Endothelial cell of umbilical vein (primary cell): ENCODE data around the gene BABAM2. TPM values are rescaled to one million over a fixed set of nuclear protein-coding genes. Genes with fewer than 3 reads are reported as not detected.

Experiments
- BruUV-seq: library from RNA; stranded (reverse); fragments of 400-500 nt; replicated peaks from 2 replicates; lab custom pipeline; 2021; lab: Mats Ljungman, UMichigan
- CTCF ChIA-PET: fragments of 300-600, 350-600 bp; sonication (Branson Sonifier 250); formaldehyde crosslinking; loops from one replicate; lab custom pipeline; 2021; ENCODE audit warnings: antibody characterized with exemption, inconsistent platforms; lab: Charles Lee
- POLR2A ChIA-PET: fragments of 300-600, 350-600 bp; sonication (Branson Sonifier 250); formaldehyde crosslinking; loops from one replicate; lab custom pipeline; 2021; ENCODE audit warnings: antibody characterized with exemption, inconsistent platforms; lab: Charles Lee
- DNase-seq: peaks from one replicate; pipeline ENCODE4 v3.0.0-alpha.2; 2011; ENCODE audit warnings: low read depth, low spot score
- FAIRE-seq: peaks from 2 replicates; lab custom pipeline; 2011; peaks lifted over from hg19 to GRCh38; lab: Jason Lieb, UNC
- H2AFZ ChIP-seq: 2 replicates; pipeline ENCODE4 v1.6.0; 2012; ENCODE audit warnings: low read depth, low read length, control low read depth, inconsistent platforms
- H3K27ac ChIP-seq: 2 replicates; pipeline ENCODE4 v1.5.1; 2011; ENCODE audit warnings: low read depth, mild to moderate bottlenecking, control low read depth, low read length, moderate library complexity; ENCODE audit not compliant: insufficient read depth
- H3K27me3 ChIP-seq, 2 experiments: 2 replicates each; pipeline versions ENCODE4 v1.6.0 to v1.6.1; 2011; ENCODE audit warnings: low read length in 2 of 2, mixed read lengths in 1 of 2; ENCODE audit not compliant: control insufficient read depth in 2 of 2, insufficient read depth in 2 of 2
- H3K36me3 ChIP-seq, 2 experiments: 2 replicates in 1 of 2; 3 replicates in 1 of 2; pipeline ENCODE4 v1.5.1; 2011; ENCODE audit warnings: low read length in 2 of 2, mild to moderate bottlenecking in 1 of 2, moderate library complexity in 1 of 2; ENCODE audit not compliant: control insufficient read depth in 2 of 2, insufficient read depth in 2 of 2; ENCODE audit errors: extremely low read depth in 1 of 2
- H3K4me1 ChIP-seq: 3 replicates; pipeline ENCODE4 v1.5.1; 2011; ENCODE audit warnings: mild to moderate bottlenecking, low read length; ENCODE audit not compliant: control insufficient read depth, insufficient read depth; ENCODE audit errors: extremely low read depth
- H3K4me2 ChIP-seq: 2 replicates; pipeline ENCODE4 v1.6.1; 2011; ENCODE audit warnings: low read length, control low read depth, mixed read lengths; ENCODE audit not compliant: insufficient read depth
- H3K4me3 ChIP-seq, 3 experiments: fragments of 200-600 bp in 1 of 3; sonication (generic), shearing (Covaris generic) in 1 of 3; replicated peaks in 1 of 3; 2 replicates each; pipeline ENCODE4 v1.5.1; 2011 to 2016; ENCODE audit warnings: control low read depth in 3 of 3, low read length in 3 of 3, mild to moderate bottlenecking in 2 of 3, inconsistent platforms in 1 of 3, low read depth in 1 of 3, moderate library complexity in 1 of 3; ENCODE audit not compliant: insufficient read depth in 1 of 3
- H3K79me2 ChIP-seq: 2 replicates; pipeline ENCODE4 v1.6.0; 2012; ENCODE audit warnings: low read length, inconsistent platforms; ENCODE audit not compliant: control insufficient read depth, insufficient read depth
- H3K9ac ChIP-seq: replicated peaks from 2 replicates; pipeline ENCODE3; 2011; ENCODE audit warnings: low read length, control low read depth; ENCODE audit not compliant: insufficient read depth; ENCODE audit errors: extremely low read depth
- H3K9me1 ChIP-seq: replicated peaks from 3 replicates; pipeline ENCODE4 v1.6.0; 2011; ENCODE audit warnings: mild to moderate bottlenecking, low read length; ENCODE audit not compliant: control insufficient read depth, insufficient read depth; ENCODE audit errors: extremely low read depth
- H3K9me3 ChIP-seq: replicated peaks from 2 replicates; pipeline ENCODE4 v1.5.1; 2012; ENCODE audit warnings: low read length, inconsistent platforms; ENCODE audit not compliant: control insufficient read depth, insufficient read depth
- H4K20me1 ChIP-seq: replicated peaks from 2 replicates; pipeline ENCODE3; 2011; ENCODE audit warnings: mild to moderate bottlenecking, low read length; ENCODE audit not compliant: control insufficient read depth, insufficient read depth; ENCODE audit errors: extremely low read depth
- EZH2 ChIP-seq: IDR thresholded peaks from 2 replicates; pipeline ENCODE4 v1.6.1; 2012; ENCODE audit warnings: borderline replicate concordance, low read depth, mild to moderate bottlenecking, moderate library complexity, low read length, inconsistent platforms; ENCODE audit not compliant: severe bottlenecking
- MYC ChIP-seq: IDR thresholded peaks from one replicate; pipeline ENCODE4 v1.6.1; 2011; ENCODE audit warnings: mild to moderate bottlenecking, low read depth, low read length
- POLR2A ChIP-seq: IDR thresholded peaks from 2 replicates; pipeline ENCODE4 v1.6.1; 2012; ENCODE audit warnings: low read depth, mild to moderate bottlenecking, control low read depth, low read length
- dilution Hi-C: fragments of 300-500 bp; cut with MboI; formaldehyde crosslinking; loops from one replicate; pipeline ENCODE4 v1.15.0; 2019; ENCODE audit warnings: low sequenced_read_pairs; ENCODE audit not compliant: extremely low pct_ligation_motif_present
- intact Hi-C: fragments of 100-400 bp; cut with micrococcal nuclease; formaldehyde crosslinking; loops from one replicate; pipeline ENCODE4 v1.10.0; 2022
- polyA plus RNA-seq, 4 experiments: library from polyadenylated mRNA; depleted of rRNA in 3 of 4; stranded (reverse) in 3 of 4; unstranded in 1 of 4; fragments of >200 nt; gene quantifications; 2 replicates each; pipeline versions ENCODE4 v1.2.1 to v1.2.3, GENCODE V29; 2011 to 2012; ENCODE audit warnings: missing spikeins in 1 of 4
- total RNA-seq: library from RNA; stranded (reverse); gene quantifications from 2 replicates; pipeline ENCODE4 v1.2.3, GENCODE V29; 2021
- TF ChIP-seq, protein P1 (sequence below), 2 donors: IDR thresholded peaks; 1 replicate in 1 of 2; 2 replicates in 1 of 2; pipeline ENCODE4 v1.5.1; 2011; ENCODE audit warnings: low read length in 2 of 2, mild to moderate bottlenecking in 2 of 2, moderate library complexity in 2 of 2, control low read depth in 1 of 2, inconsistent platforms in 1 of 2, low read depth in 1 of 2; ENCODE audit not compliant: insufficient read depth in 1 of 2; ENCODE audit errors: extremely low read depth in 1 of 2

The BABAM2 gene
- total and polyA plus RNA-seq, 2 donors (not counting 3 experiments of a cell fraction or from before 2014, with no cell fraction given): 19.9 to 27.6 TPM

DNA sequence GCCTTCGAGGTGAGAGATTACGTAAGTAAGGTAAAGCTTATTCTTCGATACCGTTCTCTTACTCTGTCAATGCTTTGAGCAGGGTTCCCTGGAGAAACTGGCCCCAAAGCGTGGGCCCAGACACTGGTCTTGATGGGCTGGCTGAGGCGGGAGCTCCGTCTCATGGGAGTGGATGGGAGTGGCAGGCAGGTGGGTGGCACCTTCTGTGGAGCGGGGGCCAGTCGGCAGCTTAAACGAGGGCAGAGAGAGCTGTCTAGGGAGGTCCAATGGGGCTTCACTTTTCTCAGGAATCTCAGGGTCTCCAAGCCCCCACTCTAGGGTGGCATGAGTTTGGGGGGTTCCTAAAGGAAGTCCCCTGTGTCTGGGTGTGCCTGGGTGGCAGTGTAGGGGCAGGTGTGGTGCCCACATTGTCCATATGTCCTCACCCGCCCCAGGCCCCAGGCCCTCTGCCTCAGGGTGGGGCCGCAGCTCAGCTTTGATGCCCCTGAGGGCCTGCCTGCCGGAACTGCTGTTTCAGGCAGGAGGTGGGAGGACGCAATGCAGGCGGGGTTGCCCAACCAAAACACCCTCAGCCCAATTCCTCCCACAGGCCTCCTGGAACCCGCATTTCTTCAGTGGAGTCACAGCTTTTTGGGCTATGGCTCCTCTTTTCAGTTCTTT lies 469.7 kb downstream of the BABAM2 start:
- H3K36me3 ChIP-seq: no peaks in the 10 kb centered on the region
- H3K4me3 ChIP-seq: no peak overlapping the region
- no peak overlapping the region for H2AFZ ChIP-seq
- no peaks in the 10 kb centered on the region for H3K9me3 ChIP-seq
- no peaks in the 10 kb centered on the region for H4K20me1 ChIP-seq
- no peak overlapping the region for H3K9ac ChIP-seq
- H3K79me2 ChIP-seq: no peaks in the 10 kb centered on the region
- no peak for DNase-seq
- intact Hi-C loops (no loop called here), dilution Hi-C loops (no loop called here)
- ChIA-PET CTCF (interaction anchor here (1.0 kb wide), 1 partner anchor 8 kb away, joined by 3 read pairs; no protein-coding TSS in a partner anchor), POLR2A (interaction anchor here (0.9 kb wide), 1 partner anchor 31 kb away, joined by 3 read pairs; no protein-coding TSS in a partner anchor)
- H3K27me3 ChIP-seq: no peaks in the 10 kb centered on the region
- no TSS peak for BruUV-seq
- no peak overlapping the region for H3K4me2 ChIP-seq
- H3K9me1 ChIP-seq: no peaks in the 10 kb centered on the region
- peaks cover 33% of the 10 kb centered on the region for H3K4me1 ChIP-seq
- FAIRE-seq: no peak
- TF ChIP-seq EZH2 (no peak), POLR2A (no peak), MYC (no peak)
- TF ChIP-seq, protein P1, sequence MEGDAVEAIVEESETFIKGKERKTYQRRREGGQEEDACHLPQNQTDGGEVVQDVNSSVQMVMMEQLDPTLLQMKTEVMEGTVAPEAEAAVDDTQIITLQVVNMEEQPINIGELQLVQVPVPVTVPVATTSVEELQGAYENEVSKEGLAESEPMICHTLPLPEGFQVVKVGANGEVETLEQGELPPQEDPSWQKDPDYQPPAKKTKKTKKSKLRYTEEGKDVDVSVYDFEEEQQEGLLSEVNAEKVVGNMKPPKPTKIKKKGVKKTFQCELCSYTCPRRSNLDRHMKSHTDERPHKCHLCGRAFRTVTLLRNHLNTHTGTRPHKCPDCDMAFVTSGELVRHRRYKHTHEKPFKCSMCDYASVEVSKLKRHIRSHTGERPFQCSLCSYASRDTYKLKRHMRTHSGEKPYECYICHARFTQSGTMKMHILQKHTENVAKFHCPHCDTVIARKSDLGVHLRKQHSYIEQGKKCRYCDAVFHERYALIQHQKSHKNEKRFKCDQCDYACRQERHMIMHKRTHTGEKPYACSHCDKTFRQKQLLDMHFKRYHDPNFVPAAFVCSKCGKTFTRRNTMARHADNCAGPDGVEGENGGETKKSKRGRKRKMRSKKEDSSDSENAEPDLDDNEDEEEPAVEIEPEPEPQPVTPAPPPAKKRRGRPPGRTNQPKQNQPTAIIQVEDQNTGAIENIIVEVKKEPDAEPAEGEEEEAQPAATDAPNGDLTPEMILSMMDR (IDR thresholded peaks at IDR 0.05; ENCODE audit: extremely low read depth in 1 of 2, insufficient read depth in 1 of 2, low read depth in 1 of 2, low read length in 2 of 2): no peak
- H3K27ac ChIP-seq: no peak overlapping the region
